HL-60/S4 (cell line): ENCODE data around the gene TSPAN1.

ENCODE experiments used
- in situ Hi-C: fragments of 300-500 bp; cut with MboI; formaldehyde crosslinking; loops from 2 replicates; pipeline ENCODE4 v1.14.3; 2022; ENCODE audit warnings: low sequenced_read_pairs

TSPAN1 gene

GRCh38 chr1:46174448-46175231 is at the start of gene TSPAN1:
Gene TSPAN1, plus strand, starts transcription at chr1:46175087. Its CDS starts 6,021 bp downstream, at chr1:46181108.
- in situ Hi-C loops = loop anchor here (5.0 kb wide), 1 partner anchor 137 kb away; no protein-coding TSS in a partner anchor

- in situ Hi-C loops = no loop called here
Measured at GRCh38 chr1:46128344-46128743, 46.5 kb upstream of the TSPAN1 start.

- in situ Hi-C loops = no loop called here
Measured at GRCh38 chr1:46130121-46130520, 44.8 kb upstream of the TSPAN1 start.

- in situ Hi-C loops = no loop called here
Measured at GRCh38 chr1:46130606-46131005, 44.3 kb upstream of the TSPAN1 start.

GRCh38 chr1:46131093-46131492 is 43.8 kb upstream of the TSPAN1 start:
- in situ Hi-C loops = no loop called here

- in situ Hi-C loops = no loop called here
Measured at GRCh38 chr1:46131712-46132528, 43.0 kb upstream of the TSPAN1 start.

- in situ Hi-C loops = no loop called here
Measured at GRCh38 chr1:46132529-46133180, 42.2 kb upstream of the TSPAN1 start, which contains the start of gene PIK3R3. Gene PIK3R3, minus strand, starts transcription at chr1:46132629. Its CDS starts 677 bp downstream, at chr1:46131952.

GRCh38 chr1:46133181-46133658 is 41.7 kb upstream of the TSPAN1 start:
- in situ Hi-C loops = no loop called here

- in situ Hi-C loops = no loop called here
Measured at GRCh38 chr1:46133781-46134350, 41.0 kb upstream of the TSPAN1 start.

GRCh38 chr1:46134660-46135331 is 40.1 kb upstream of the TSPAN1 start:
- in situ Hi-C loops = no loop called here

GRCh38 chr1:46136711-46137110 is 38.2 kb upstream of the TSPAN1 start:
- in situ Hi-C loops = no loop called here

GRCh38 chr1:46137916-46138315 is 37.0 kb upstream of the TSPAN1 start:
- in situ Hi-C loops = no loop called here

- in situ Hi-C loops = no loop called here
Measured at GRCh38 chr1:46148318-46148717, 26.6 kb upstream of the TSPAN1 start.

GRCh38 chr1:46150085-46150484 is 24.8 kb upstream of the TSPAN1 start:
- in situ Hi-C loops = no loop called here

- in situ Hi-C loops = no loop called here
Measured at GRCh38 chr1:46152016-46152415, 22.9 kb upstream of the TSPAN1 start.

GRCh38 chr1:46153228-46153627 is 21.7 kb upstream of the TSPAN1 start:
- in situ Hi-C loops = no loop called here

- in situ Hi-C loops = no loop called here
Measured at GRCh38 chr1:46153732-46154131, 21.2 kb upstream of the TSPAN1 start.

GRCh38 chr1:46157916-46158311 is 17.0 kb upstream of the TSPAN1 start:
- in situ Hi-C loops = no loop called here

GRCh38 chr1:46158312-46159281 is 16.3 kb upstream of the TSPAN1 start:
- in situ Hi-C loops = no loop called here
